GM19351 (cell line): ENCODE measurements around the gene HMGCL.
A peak's percentile ranks its signal among the peaks of the same experiment; 100 is the strongest.
"Not testable (repeated sequence)": the region's sequence is repeated elsewhere in the genome, so short reads cannot be mapped to it uniquely, and the experiment has no call there.

Source experiments
- ATAC-seq: cut with Tn5 transposase; IDR thresholded peaks from one replicate; pipeline ENCODE4 v1.9.1; 2021; ENCODE audit warnings: mild to moderate bottlenecking, moderate library complexity; ENCODE audit not compliant: unreplicated experiment

The HMGCL gene

DNA sequence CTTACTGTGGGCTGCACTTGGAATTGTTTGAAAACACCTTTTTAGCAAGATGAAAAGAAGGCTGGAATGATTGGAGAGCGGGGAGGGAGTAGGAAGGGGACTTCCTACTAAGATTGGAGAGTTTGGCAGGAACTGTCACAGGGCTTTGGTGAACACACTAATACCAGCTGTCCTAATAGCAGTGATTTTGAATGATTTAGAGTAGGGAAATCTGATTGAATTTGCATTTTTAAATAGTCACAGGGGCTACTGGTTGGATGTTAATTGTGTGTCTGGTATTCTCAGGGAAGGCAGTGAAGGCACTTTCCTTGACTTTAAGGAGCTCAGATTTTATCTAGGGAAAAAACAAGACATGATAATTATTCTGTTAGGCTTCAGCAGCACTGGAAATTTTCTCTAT lies 2.5 kb upstream of the HMGCL start:
- no peak for ATAC-seq

DNA sequence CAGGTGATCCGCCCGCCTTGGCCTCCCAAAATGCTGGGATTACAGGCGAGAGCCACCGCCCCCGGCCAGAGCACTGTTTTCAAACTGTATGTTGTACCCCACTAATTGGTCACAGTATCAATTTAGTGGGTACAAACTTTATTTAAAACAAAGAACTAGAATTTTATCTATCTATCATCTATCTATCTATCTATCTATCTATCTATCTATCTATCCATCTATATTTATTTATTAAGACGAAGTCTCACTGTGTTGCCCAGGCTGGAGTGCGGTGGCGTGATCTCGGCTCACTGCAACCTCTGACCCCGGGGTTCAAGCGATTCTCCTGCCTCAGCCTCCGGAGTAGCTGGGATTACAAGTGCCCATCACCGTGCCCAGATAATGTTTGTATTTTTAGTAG lies 1.4 kb upstream of the HMGCL start:
- ATAC-seq, result not testable (repeated sequence)

DNA sequence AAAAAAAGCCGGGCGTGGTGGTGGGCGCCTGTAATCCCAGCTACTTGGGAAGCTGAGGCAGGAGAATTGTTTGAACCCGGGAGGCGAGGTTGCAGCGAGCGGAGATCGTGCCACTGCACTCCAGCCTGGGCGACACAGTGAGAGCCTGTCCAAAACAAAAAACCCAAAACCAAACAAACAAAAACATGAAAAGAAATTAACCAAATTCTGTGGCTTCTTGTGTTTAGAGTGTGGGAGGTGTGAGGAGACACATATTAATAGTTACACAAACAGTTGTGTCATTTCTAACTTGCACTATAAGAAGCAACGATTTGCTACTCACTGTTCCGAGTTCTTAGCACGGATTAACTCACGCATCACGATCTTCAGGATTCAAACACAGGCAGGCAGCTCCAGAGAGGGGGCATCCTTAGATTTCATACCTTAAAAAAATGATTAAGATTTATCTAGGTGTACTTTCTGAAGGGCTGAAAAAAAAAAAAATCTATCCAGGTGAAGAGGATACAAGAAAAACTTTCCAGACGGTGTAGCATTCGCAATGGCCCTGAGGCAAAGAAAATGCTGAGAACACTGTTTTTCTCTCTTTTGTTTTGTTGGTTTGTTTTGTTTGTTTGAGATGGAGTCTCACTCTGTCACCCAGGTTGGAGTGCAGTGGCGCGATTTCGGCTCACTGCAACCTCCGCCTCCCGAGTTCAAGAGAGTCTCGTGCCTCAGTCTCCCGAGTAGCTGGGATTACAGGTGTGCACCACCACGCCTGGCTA lies 713 bp upstream of the HMGCL start:
- no peak for ATAC-seq

DNA sequence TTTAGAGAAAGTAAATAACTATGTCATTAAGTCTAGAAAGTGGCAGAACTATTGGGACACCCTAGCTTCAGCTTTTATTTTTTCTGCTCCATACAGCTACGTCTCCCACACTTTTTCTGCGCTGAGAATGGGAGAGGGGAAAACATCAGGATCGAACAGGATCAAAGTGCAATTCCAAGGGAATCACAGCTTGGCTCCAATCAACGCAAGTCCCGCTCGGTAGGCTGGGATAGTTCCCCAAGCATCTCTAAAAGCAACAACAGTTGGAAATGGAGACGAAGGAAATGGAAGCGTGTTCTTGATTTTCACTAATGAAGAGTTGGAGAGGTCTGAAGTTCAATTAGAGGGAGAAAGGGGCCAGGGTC lies 536 bp downstream of the HMGCL start:
- ATAC-seq, result no peak

DNA sequence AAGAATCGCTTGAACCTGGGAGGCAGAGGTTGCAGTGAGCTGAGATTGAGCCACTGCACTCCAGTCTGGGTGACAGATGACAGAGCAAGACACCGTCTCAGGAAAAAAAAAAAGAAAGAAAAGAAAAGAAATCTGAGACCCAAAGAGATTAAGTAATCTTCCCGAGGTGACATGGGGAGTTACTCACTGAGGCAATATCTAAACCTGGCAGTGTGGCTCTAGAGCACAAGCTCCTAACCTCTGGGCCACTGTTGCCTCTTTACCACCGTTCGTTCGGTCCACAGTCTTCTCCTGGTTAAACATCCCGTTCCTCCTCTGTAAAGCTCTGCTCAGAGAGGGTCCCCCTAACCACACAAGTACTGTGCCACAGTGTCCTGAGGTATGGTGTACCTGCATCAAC lies 1.5 kb downstream of the HMGCL start:
- no peak for ATAC-seq

DNA sequence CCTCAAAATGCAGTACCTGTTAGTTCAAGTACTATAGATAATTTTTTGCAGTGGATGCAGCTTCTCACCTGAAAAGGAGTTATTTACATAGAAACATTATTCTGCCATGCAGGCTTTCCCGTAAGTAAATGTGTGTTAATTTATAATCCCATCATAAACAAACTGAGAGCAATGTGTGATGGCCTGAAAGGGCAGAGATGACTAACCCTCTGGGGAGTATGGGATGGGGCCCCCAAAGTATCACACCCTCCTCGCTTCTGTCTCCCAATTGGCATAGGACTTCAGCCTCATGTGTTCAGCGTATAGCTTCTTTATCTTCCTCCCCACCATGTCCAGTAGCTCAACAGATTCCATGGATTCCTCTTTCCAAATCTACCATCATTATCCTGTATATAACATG lies 7.6 kb downstream of the HMGCL start:
- ATAC-seq, result no peak

DNA sequence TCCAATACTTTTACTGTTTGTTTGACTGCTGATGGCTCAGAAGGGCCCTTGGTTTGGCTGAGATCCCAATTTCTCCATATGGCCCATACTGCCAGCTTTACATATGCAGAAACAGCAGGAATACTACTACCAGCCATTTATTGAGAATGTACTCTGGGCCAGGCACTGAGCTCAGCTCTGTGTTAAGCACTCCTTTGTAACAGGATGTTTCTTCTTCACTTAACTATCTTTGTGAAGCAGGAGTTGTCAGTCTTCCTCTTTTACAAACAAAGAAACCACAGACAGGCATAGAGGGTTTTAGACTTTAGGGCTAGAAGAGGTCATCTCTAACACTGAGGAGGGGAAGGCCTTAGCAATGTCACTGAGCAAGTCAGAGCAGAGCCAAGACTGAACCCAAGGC lies 8.3 kb downstream of the HMGCL start:
- no peak for ATAC-seq

DNA sequence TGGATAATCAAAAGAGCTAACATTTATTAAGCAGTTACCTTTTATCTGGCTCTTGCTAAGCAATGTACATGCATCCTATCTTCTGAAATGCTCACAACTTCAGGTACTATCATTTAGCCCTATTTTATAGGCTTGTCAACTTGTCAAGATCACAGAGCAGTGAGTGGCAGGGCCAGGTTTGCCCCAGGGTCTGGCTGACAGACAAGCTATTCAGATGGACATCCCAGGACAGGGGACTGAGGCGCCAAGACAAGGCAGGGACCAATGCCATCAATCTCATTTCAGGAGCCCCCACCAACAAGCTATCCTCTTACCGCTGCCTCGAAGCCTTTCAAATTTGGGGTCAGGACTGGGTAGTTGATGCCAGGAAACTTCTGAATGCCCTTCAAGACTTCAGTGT lies 8.9 kb downstream of the HMGCL start:
- ATAC-seq, result no peak

DNA sequence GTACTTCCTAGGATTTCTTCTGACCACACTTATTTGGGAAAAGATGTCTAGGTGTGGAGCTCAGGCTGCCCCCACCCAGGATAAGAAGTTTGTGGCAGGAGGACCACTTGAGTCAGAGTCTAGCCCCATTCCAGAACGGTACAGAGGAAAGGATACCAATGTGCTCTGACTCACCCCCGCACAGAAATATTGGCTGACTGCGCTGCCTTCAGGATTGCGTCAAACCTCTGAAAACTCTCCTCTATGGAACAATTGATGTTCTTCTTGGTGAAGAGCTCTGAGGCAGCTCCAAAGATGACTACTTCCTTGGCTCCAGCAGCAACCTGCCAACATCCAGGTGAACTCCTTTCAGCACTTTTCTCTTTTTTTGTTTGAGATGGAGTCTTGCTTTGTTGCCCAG lies 11.2 kb downstream of the HMGCL start:
- no peak for ATAC-seq

DNA sequence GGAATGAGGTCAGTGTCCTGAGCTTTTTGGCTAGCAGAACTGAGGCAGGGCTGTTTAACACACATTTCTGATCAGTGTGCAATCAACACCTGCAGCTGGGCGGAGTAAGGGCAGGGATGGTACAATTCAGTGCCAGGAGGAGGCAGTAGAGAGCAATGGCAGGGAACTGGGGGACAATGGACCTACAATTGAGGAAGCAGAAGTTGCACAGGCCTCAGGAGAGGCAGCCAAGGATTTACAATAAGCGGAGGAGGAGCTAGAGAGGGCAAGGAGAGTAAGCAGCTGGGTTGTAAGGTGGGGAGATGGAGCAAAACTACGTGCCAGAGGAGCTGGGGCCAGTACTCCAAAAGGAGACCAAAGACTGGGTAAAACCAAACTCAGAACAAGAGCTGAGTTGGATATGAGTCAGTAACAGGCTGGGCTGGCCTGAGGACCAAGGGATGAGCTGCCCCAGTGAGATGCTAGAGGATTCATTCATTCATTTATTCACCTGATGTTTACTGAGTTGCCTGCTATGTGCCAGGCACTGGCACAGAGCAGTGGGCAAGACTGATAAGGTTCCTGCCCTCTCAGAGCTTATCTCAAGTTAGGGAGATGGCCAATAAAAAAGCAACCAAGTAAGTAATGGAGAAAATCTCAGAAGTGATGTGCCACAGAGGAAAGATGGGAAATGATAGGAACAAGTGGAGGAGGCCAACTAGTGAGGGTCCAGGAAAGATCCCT lies 14.2 kb downstream of the HMGCL start:
- peak; percentile 68 for ATAC-seq

DNA sequence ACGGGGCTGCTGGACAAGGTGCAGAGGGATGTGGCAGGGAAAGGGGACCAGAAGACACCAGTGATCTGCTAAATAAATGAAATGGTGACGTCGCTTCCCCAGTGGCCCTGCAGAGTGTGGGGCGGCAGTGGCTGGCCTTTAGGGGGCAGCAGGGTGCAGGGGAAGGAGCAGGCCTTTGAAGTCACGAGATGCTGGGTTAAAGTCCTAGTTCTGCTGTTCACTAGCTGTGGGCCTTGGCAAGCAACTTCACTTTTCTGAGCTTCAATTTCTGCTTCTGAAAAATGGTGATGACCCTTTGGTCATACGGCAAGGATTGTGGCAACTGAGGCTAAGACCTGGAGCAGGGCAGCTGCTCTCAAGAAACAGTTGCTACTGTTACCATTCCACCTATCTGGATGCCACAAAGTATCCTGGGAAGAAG lies 15.5 kb downstream of the HMGCL start:
- peak; percentile 66 for ATAC-seq

DNA sequence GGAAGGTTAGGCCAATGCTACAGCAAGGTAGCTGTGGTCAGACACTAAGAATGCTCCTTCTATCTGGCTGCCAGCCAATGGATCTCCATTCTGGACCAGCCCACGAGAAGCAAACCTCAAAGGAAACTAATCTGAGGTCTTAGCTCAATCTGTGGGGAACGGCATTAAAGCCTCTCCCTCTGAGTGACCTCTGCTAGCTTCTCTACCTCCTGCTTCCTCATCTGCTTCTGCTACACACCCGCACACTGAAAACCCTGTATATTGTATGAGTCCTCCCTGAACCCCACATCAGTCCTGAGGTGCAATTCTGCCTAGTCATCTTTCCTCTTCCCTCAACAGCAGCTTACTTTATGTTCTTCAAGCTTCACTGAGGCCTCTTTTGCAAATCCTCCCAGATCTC lies 17.8 kb downstream of the HMGCL start:
- no peak for ATAC-seq

DNA sequence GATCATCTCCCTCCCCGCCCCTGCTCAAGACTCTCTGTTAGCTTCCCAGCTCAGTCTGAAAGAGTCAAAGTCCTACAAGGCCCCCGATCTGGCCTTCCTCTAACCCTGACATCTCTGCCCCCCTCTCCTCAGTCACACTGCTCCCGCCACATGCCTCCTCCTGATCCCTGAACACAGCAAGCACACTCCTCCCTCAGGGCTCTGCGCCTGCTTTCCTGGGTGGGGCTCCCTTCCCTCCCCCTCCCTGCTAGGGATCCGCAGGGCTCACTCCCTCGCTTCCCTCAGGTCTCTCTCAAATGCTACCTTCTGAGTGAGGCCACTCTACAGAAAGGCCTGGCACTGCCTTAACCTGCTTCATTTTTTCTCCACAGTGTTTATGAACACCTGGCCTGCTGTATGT lies 18.9 kb downstream of the HMGCL start:
- ATAC-seq, result no peak

DNA sequence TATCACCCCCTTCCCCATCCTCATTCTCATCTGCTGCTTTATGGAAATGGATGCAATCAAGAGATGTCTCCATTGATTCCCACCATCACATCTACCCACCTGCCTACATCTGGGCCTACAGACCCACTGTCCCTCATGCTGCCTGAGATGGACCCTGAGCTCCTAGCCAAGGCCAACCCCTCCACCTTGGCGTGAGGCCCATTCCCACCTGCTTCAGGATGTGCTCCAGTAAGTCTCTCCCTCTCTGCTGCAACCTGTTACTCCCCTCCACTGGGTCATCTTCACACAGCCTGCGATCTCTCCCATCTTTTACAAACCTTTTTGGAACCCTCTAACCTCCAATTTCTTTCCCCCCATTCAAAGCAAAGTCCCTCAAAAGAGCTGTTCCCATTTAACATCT lies 20.2 kb downstream of the HMGCL start:
- ATAC-seq, result no peak

DNA sequence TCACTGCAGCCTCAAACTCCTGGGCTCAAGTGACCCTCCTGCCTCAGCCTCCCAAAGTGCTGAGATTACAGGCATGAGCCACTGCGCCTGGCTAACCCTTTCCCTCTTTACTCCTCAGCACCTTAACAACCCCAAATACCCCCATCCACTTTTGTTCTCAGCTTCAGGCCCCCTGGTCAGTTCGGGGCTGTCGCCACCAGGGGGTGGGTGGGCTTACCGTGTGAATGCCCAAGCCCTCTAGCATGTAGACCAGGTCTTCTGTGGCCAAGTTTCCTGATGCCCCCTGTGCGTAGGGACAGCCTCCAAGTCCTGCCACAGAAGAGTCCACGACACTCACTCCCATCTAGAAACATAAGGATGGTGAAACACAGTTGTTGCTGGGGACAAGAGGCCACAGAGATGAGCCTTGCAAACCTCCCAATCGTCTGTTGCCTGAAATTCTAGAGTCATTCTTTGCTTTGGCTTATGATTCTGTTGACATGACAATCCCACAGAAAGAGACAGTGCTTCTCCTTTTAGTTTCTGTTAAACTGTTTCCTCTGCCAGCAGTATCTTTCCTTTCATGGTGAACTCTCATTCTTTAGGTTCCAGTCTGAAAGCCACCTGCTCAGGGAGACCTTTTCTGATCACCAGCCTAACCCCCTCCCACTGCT lies 20.9 kb downstream of the HMGCL start:
- ATAC-seq, result no peak

DNA sequence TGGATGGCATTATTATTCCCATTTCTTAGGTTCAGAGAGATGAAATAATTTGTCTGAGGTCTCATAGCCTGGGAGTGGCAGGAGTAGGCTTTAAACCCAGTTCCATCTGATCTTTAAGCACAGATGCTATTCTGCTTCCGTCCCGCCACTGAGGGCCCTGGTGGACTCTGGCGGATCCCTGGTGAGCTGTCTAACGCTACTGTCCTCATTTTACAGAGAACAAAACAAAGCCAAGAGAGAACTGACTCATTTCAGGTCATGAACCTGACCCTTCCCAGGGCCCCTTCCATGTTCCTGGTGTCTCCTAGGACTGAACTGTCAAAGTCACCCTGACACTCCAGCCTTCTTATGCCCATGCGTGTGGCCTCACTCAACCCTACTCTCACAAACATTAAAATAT lies 21.6 kb downstream of the HMGCL start:
- no peak for ATAC-seq

DNA sequence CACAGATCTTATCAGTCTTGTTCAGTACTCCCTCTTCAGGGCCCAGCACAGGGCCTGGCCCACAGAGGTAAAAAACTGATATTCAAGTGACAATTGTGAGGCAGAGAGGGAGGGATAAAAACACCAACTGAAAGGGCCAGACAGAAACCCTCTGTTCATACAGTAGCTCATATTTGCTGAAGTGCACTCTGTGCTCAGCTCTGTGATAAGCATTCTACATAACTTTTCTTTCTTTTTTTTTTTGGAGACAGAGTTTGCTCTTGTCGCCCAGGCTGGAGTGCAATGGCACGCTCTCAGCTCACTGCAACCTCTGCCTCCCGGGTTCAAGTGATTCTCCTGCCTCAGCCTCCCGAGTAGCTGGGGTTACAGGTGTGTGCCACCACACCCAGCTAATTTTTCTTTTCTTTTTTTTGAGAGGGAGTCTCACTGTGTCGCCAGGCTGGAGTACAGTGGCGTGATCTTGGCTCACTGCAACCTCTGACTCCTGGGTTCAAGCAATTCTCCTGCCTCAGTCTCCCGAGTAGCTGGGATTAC lies 22.4 kb downstream of the HMGCL start:
- not testable (repeated sequence) for ATAC-seq

DNA sequence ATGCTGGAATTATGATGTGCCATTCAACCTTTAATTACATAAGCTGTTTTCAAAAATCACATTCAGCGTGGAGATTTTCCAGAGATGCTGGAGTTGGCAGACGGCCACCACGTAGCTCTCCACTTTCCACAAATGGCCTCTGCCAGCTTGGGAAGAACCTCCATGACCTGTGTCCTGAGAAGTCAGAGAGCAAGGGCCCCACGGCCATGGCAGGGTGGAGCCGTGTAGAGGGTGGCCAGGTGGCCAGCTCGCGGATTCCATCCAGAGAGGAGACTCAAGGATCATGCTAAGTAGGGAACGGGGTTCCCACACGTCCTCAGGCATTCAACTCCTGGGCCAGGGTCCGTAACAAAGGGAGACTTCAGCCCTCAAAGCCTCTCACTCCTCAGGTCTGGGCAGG lies 23.4 kb downstream of the HMGCL start:
- ATAC-seq, result no peak

DNA sequence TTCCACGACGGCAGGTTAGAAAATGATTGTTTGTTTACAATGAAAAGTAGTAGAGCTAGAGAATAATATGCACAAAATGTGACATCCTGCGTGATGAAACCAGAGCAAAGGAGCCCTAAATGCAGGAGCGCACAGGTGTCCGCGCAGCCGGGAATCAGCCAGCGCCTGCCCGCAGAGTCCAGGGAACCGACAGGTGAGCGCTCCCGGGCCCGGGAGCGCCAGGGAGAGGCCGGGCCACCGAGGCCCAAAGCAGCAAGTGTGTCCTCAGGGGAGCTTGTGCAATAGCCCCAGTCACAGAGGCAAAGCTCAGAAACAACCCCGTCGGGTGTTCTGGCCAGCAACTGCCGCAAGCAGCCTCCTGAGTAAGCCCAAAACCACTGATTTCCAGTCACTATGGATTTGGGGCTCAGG lies 23.9 kb downstream of the HMGCL start:
- no peak for ATAC-seq

DNA sequence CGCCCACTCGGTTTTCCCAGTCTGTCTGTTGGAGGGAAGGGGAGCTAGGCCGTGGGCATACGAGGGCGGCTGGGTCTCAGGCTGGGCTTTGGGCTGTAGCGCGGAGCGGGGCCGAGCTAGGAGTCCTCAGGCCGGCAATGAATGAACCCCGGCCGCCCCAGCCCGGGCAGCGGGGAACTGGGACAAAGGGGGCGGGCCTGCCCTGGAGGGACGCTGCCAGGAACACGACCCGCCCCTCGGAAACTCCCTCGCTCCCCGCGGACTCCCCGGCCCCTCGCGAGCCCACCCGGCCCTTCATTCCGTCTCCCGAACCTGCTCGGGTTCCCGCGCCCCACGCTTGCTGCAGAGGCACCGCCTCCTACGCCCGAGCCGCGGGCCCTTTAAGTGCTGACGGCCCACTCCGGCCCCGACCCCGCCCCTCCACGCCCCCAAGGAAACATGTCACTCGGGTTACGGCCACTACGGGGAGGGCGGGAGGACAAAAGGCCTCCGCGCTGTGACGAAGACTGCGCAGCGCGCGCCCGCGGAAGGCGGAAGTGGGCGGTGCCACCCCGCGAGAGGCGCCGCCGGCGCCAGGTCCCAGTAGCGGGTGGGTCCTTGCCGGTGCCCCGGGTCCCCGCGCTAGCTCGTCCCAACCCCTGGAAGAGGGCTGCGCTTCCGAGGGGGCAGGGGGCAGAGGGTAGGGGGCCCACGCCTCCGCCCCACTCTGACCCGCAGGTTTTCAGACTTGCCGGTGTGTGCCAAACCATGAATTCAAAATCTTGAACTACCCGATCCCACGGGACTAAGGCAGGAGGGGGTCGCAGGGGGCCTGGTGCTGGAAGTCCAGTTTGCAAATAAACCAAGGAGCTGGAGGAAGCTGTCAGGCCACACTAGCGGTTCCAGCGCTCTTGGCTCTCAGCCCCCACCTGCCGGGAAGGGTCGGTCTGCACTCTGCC lies 24.6 kb downstream of the HMGCL start, which contains the start of gene GALE:
Gene GALE, minus strand, starts transcription at position 355 of the 938 bp plus-strand sequence. CDS start 1,747 bp downstream, outside the sequence.
- peak; percentile 81 for ATAC-seq
